ENCODE data around the gene SORCS3. TPM values are rescaled to one million over a fixed set of nuclear protein-coding genes. Genes with fewer than 3 reads are reported as not detected.

SORCS3 gene
- polyA plus RNA-seq, 3 donors: not detected

- no peak overlapping the region for H3K9ac ChIP-seq (ENCODE audit: insufficient read depth, low read length, poor library complexity, severe bottlenecking)
- Mint-ChIP-seq H3K36me3 (no peaks in the 10 kb centered on the region), H3K9me3 (peaks cover 0 to 7% (median 4%) of the 10 kb centered on the region in 7 donors), H3K27ac (no peak overlapping the region), H3K27me3 (ENCODE audit: low read depth in 3 of 3) (peaks cover 28 to 35% (median 32%) of the 10 kb centered on the region in 3 donors), H3K4me1 (no peaks in the 10 kb centered on the region), H3K4me3 (no peak overlapping the region)
- H3K4me2 ChIP-seq (replicated peaks; ENCODE audit: extremely low read depth, low read length, poor library complexity, severe bottlenecking): no peak overlapping the region
- H3K27ac ChIP-seq (ENCODE audit: low read depth in 1 of 2, low read length in 2 of 2): no peak overlapping the region
- WGBS (ENCODE audit: insufficient coverage): no CpG with 5 or more reads among the region's 3 CpGs
- H3K4me1 ChIP-seq (ENCODE audit: control insufficient read depth in 1 of 2, insufficient read depth in 2 of 2, low read length in 2 of 2): no peaks in the 10 kb centered on the region
- intact Hi-C loops (cut with micrococcal nuclease): no loop called here
- peaks cover 16 to 18% of the 10 kb centered on the region in 2 donors for H3K27me3 ChIP-seq (ENCODE audit: control insufficient read depth in 2 of 2, insufficient read depth in 2 of 2, low read length in 2 of 2)
- no peak overlapping the region for H3K4me3 ChIP-seq (replicated peaks in 1 of 3; ENCODE audit: low read depth in 2 of 3, low read length in 3 of 3)
- no peak for TF ChIP-seq CTCF (IDR thresholded peaks at IDR 0.05)
- H3K36me3 ChIP-seq (replicated peaks in 1 of 2; ENCODE audit: control insufficient read depth in 1 of 2, insufficient read depth in 2 of 2, low read length in 2 of 2): no peaks in the 10 kb centered on the region
- no peaks in the 10 kb centered on the region for H3K79me2 ChIP-seq (ENCODE audit: insufficient read depth, low read length)
- DNase-seq: no peak
- no peak overlapping the region for H2AFZ ChIP-seq (ENCODE audit: insufficient read depth, low read depth, low read length, poor library complexity, severe bottlenecking)
- no peaks in the 10 kb centered on the region for H3K9me3 ChIP-seq (replicated peaks in 1 of 2; ENCODE audit: control insufficient read depth in 1 of 2, insufficient read depth in 1 of 2, low read length in 2 of 2)
- H4K20me1 ChIP-seq (ENCODE audit: insufficient read depth, low read length): no peaks in the 10 kb centered on the region
These were observed 9.1 kb upstream of the SORCS3 start for GRCh38 chr10:104631946-104632345.

- no peak for DNase-seq
- H3K27me3 Mint-ChIP-seq (ENCODE audit: low read depth in 3 of 3): peaks cover 69 to 84% (median 76%) of the 10 kb centered on the region in 3 donors
These were observed 2.1 kb upstream of the SORCS3 start for GRCh38 chr10:104638861-104639589.

More at GRCh38 chr10:104638861-104639589, 2.1 kb upstream of the SORCS3 start:
- no peak overlapping the region for H3K27ac ChIP-seq (ENCODE audit: low read depth in 1 of 2, low read length in 2 of 2)
- H3K4me1 Mint-ChIP-seq: peaks cover 3% of the 10 kb centered on the region
- H3K4me3 ChIP-seq (replicated peaks in 1 of 3; ENCODE audit: low read depth in 2 of 3, low read length in 3 of 3): no peak overlapping the region
- peak; percentile 16 for TF ChIP-seq CTCF (IDR thresholded peaks at IDR 0.05)
- peaks cover 0 to 10% of the 10 kb centered on the region in 2 donors for H3K9me3 ChIP-seq (replicated peaks in 1 of 2; ENCODE audit: control insufficient read depth in 1 of 2, insufficient read depth in 1 of 2, low read length in 2 of 2)
- no peak overlapping the region for H2AFZ ChIP-seq (ENCODE audit: insufficient read depth, low read depth, low read length, poor library complexity, severe bottlenecking)
- H3K4me3 Mint-ChIP-seq: peak overlapping the region in 1 of 2 donors; percentile 76
- H3K9me3 Mint-ChIP-seq: peaks cover 0 to 11% (median 4%) of the 10 kb centered on the region in 7 donors
- 1% methylated on average over 38 of the region's 42 CpGs for WGBS (ENCODE audit: insufficient coverage)
- no peak overlapping the region for H3K4me2 ChIP-seq (replicated peaks; ENCODE audit: extremely low read depth, low read length, poor library complexity, severe bottlenecking)
- no peaks in the 10 kb centered on the region for H3K4me1 ChIP-seq (ENCODE audit: control insufficient read depth in 1 of 2, insufficient read depth in 2 of 2, low read length in 2 of 2)
- no peaks in the 10 kb centered on the region for H3K79me2 ChIP-seq (ENCODE audit: insufficient read depth, low read length)
- H4K20me1 ChIP-seq (ENCODE audit: insufficient read depth, low read length): no peaks in the 10 kb centered on the region
- no peaks in the 10 kb centered on the region for H3K36me3 Mint-ChIP-seq
- no peak overlapping the region for H3K27ac Mint-ChIP-seq
- peaks cover 56 to 74% of the 10 kb centered on the region in 2 donors for H3K27me3 ChIP-seq (ENCODE audit: control insufficient read depth in 2 of 2, insufficient read depth in 2 of 2, low read length in 2 of 2)
- intact Hi-C loops (cut with micrococcal nuclease): no loop called here
- H3K36me3 ChIP-seq (replicated peaks in 1 of 2; ENCODE audit: control insufficient read depth in 1 of 2, insufficient read depth in 2 of 2, low read length in 2 of 2): no peaks in the 10 kb centered on the region
- H3K9ac ChIP-seq (ENCODE audit: insufficient read depth, low read length, poor library complexity, severe bottlenecking): no peak overlapping the region
